A549 treated with dexamethasone at 1 μM for 4 hours (cell line): Measurements from ENCODE around the gene RGS17. TPM values are rescaled to one million over a fixed set of nuclear protein-coding genes. Genes with fewer than 3 reads are reported as not detected.

ENCODE experiments used
- total RNA-seq: library from RNA; stranded (reverse); fragments of 200-300 nt; extraction: Qiagen RNA extraction; gene quantifications from 5 replicates; pipeline ENCODE4 v1.2.3, GENCODE V29; 2022

RGS17 gene, protein sequence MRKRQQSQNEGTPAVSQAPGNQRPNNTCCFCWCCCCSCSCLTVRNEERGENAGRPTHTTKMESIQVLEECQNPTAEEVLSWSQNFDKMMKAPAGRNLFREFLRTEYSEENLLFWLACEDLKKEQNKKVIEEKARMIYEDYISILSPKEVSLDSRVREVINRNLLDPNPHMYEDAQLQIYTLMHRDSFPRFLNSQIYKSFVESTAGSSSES
- total RNA-seq, result 4.2 to 7.3 TPM (median 6.5 TPM) in 5 replicates

DNA sequence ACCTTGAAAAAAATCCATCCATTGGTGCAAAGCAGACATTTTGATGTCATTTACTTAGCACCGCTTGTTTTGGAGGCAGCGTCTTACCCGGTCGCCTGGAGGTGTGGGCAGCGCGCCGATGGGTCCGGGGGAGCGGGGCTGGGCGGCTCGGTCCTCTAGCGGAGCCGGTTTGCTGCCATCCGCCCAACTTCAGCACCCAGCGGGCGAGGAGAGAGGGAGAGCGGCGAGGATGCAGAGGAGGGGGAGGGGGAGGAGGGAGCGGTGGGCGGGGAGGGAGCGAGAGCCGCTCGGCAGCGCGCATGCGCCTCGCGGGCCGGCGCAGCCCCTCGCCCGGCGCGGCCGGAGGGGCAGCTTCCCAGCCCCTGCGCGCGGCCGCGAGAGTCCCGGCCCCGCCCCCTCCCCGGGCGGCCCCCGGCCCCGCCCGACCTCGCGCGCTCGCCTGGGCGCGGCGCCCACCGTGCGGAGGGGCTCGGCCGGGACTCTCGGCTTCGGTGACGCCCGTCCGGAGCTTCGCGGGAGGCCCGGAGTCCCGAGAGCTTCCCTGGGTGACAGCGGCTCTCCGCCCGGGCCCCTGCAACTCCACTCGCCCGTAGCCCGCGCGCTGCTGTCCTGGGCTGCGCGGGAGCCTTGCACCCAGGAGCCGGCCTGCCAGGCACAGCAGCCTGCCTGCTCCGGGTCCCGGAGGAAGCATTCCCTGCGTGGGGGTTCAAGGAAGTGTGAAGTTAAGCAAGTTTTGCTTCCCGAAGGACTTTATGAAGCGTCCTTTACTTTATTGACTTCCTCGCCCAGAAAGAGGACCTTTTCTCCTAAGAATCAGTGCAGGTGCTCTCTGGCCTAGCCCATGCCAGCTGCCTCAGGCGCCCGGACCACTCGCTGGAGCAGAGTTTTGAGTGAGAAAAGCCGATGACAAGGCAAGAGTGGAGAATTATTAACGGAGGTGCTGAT lies at the start of gene RGS17:
TSS of gene RGS17 (minus strand) at position 246 of the 945 bp plus-strand sequence. CDS start 87,264 bp downstream, outside the sequence.

DNA sequence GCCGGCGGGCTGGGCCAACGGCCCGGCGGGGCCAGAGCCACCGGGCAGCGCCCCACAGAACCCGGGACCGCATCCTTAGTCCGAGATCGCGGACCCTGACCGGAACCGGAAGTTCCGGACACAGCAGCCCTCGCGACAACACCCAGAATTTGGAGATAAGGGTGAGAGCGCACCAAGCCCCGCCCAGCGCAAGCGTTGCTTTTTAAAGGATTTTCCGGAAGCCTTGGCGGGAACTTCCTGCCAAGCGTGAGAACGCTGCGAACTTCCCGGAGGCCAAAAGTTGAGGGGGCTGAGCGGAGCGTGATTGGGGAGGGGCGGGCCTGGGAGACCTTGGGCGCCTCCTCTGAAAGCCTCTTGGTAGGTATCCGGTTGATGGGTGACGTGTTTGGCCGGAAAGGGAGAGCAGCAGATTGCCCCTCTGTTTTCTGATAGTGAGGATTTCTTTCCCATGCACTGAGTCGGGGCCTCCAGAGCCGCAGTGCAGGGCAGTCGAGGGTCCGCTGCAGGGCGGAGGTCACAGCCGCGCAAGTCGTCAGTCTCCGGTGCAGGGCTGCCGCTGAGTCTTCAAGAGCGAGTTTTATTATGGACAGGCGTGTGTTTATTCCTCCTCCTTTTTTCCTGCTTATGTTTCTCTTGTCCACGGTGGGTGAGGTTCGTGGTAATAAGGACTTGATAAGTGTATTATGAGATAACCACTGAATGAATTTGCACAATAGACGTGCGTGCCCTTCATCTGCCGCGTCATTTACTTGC lies 128.3 kb downstream of the RGS17 start, which contains the start of gene MTRF1L:
TSS of gene MTRF1L (minus strand) at position 97 of the 753 bp plus-strand sequence. CDS start at position 73, 24 bp downstream.

DNA sequence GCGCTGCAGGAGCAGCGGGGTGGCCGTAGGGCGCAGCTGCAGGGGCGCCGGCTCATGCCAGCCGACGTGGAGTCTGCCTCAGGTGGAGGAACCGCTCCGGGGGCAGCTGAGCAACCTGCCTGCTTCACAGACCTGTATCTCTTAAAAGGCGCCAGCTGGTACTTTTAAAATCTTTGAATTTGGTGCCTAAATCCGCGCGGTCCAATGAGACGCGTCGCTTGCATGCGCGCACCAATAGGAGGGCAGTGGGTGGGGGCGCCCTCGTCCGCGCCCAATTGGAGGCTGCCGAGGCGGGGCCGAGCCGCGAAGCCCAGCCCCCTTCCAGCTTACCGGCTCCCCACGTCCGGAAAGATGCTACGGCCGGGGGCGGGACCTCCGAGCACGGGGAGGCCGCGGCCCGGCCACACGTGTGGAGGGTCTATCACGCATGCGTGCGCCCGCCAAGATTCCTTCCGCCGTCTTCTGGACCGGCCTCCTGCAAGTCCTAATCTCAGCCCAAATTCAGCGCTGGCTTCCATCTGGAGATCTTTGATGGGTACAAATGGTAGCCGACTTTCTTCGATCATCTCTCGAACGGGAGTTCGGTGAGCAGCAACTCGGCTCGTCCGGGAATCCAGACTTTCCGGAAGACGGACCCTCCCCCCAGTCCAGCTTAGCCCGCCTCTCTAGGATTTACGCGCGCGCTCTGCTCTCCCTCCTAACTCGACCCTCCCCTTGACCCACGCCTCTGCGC lies 148.0 kb downstream of the RGS17 start, which contains the start of gene FBXO5:
TSS of gene FBXO5 (minus strand) at position 138 of the 733 bp plus-strand sequence. CDS start at position 56, 82 bp downstream.

Other genes starting within 250 kb of the RGS17 start
- 19.4 to 22.1 TPM (median 19.9 TPM) in 5 replicates for gene FBXO5, start 148.2 kb downstream of the RGS17 start, total RNA-seq
- 14.3 to 16.1 TPM (median 15.5 TPM) in 5 replicates for gene MTRF1L, start 128.6 kb downstream of the RGS17 start, total RNA-seq